ENCODE measurements around the gene MBD3L3.
"Not testable (repeated sequence)": the region's sequence is repeated elsewhere in the genome, so short reads cannot be mapped to it uniquely, and the experiment has no call there.

MBD3L3 gene

GRCh38 chr19:7058576-7058975 lies at the start of gene MBD3L3:
Gene MBD3L3, minus strand, starts transcription at chr19:7058676. Its CDS starts 71 bp downstream, at chr19:7058605.
- DNase-seq (ENCODE audit: low read depth in 2 of 2): not testable (repeated sequence)

GRCh38 chr19:7106711-7107657 lies 48.5 kb upstream of the MBD3L3 start:
- DNase-seq (ENCODE audit: low read depth in 2 of 2): no peak

GRCh38 chr19:7104747-7105447 lies 46.4 kb upstream of the MBD3L3 start:
- no peak for DNase-seq (ENCODE audit: low read depth in 2 of 2)

GRCh38 chr19:7101498-7102253 lies 43.2 kb upstream of the MBD3L3 start:
- DNase-seq (ENCODE audit: low read depth in 2 of 2): no peak

- DNase-seq (ENCODE audit: low read depth in 2 of 2): peak in 1 of 2 donors; percentile 82
These were observed 41.1 kb upstream of the MBD3L3 start for GRCh38 chr19:7099597-7099921.

GRCh38 chr19:7098701-7099596 lies 40.5 kb upstream of the MBD3L3 start:
- DNase-seq (ENCODE audit: low read depth in 2 of 2): peak; percentile 83 to 87

GRCh38 chr19:7098096-7098495 lies 39.6 kb upstream of the MBD3L3 start:
- DNase-seq (ENCODE audit: low read depth in 2 of 2): no peak

- DNase-seq (ENCODE audit: low read depth in 2 of 2): no peak
These were observed 30.5 kb upstream of the MBD3L3 start for GRCh38 chr19:7088999-7089398.

GRCh38 chr19:7083076-7083956 lies 24.8 kb upstream of the MBD3L3 start:
- DNase-seq (ENCODE audit: low read depth in 2 of 2): no peak

GRCh38 chr19:7078008-7078407 lies 19.5 kb upstream of the MBD3L3 start:
- DNase-seq (ENCODE audit: low read depth in 2 of 2): no peak

- no peak for DNase-seq (ENCODE audit: low read depth in 2 of 2)
These were observed 17.7 kb upstream of the MBD3L3 start for GRCh38 chr19:7076151-7076550.

- DNase-seq (ENCODE audit: low read depth in 2 of 2): no peak
These were observed 16.3 kb upstream of the MBD3L3 start for GRCh38 chr19:7074705-7075282.

- no peak for DNase-seq (ENCODE audit: low read depth in 2 of 2)
These were observed 14.1 kb upstream of the MBD3L3 start for GRCh38 chr19:7072541-7072940.

- no peak for DNase-seq (ENCODE audit: low read depth in 2 of 2)
These were observed 11.4 kb upstream of the MBD3L3 start for GRCh38 chr19:7069904-7070226.

GRCh38 chr19:7069042-7069903 lies 10.8 kb upstream of the MBD3L3 start, which contains the start of gene ZNF557:
Gene ZNF557, plus strand, starts transcription at chr19:7069703. Its CDS starts 5,372 bp downstream, at chr19:7075075.
- DNase-seq (ENCODE audit: low read depth in 2 of 2): peak; percentile 96 to 98

GRCh38 chr19:7068599-7068998 lies 10.1 kb upstream of the MBD3L3 start:
- no peak for DNase-seq (ENCODE audit: low read depth in 2 of 2)

- DNase-seq (ENCODE audit: low read depth in 2 of 2): no peak
These were observed 9.2 kb upstream of the MBD3L3 start for GRCh38 chr19:7067716-7068115.

GRCh38 chr19:7067122-7067521 lies 8.6 kb upstream of the MBD3L3 start:
- not testable (repeated sequence) for DNase-seq (ENCODE audit: low read depth in 2 of 2)

Data from stimulated activated CD4-positive, alpha-beta T cell treated with anti-CD3 and anti-CD28 coated beads, Interleukin-15, amount 100 ng/mL, for 48 hours (primary cell).